Left renal cortex interstitium (tissue), 4 donors: ENCODE data around the gene DMD. TPM values are rescaled to one million over a fixed set of nuclear protein-coding genes. Genes with fewer than 3 reads are reported as not detected.
"Not testable (repeated sequence)": the region's sequence is repeated elsewhere in the genome, so short reads cannot be mapped to it uniquely, and the experiment has no call there.

ENCODE experiments used
- DNase-seq, 4 donors: peaks; one replicate each; pipeline ENCODE4 v3.0.0-alpha.2; 2013; ENCODE audit warnings: low read depth in 4 of 4, low spot score in 2 of 4, missing footprints in 1 of 4
- polyA plus RNA-seq, 4 donors: library from polyadenylated mRNA; unstranded; fragments of 120-200 nt; gene quantifications; one replicate each; pipeline ENCODE4 v1.2.1, GENCODE V29; 2013; ENCODE audit not compliant: insufficient read length in 4 of 4

DMD gene
- polyA plus RNA-seq, 4 donors = 14.0 to 17.4 (median 15.2) TPM

GRCh38 chrX:32871636-32872035, 339.7 kb downstream of the DMD start:
- no peak for DNase-seq

- no peak for DNase-seq
Measured at GRCh38 chrX:32868524-32868895, 342.8 kb downstream of the DMD start.

GRCh38 chrX:32867781-32868523, 343.4 kb downstream of the DMD start:
- no peak for DNase-seq

GRCh38 chrX:32852203-32852602, 359.1 kb downstream of the DMD start:
- no peak for DNase-seq

- no peak for DNase-seq
Measured at GRCh38 chrX:32851556-32851955, 359.8 kb downstream of the DMD start.

- DNase-seq = no peak
Measured at GRCh38 chrX:32847921-32848320, 363.4 kb downstream of the DMD start.

GRCh38 chrX:32842053-32842452, 369.3 kb downstream of the DMD start:
- no peak for DNase-seq

- no peak for DNase-seq
Measured at GRCh38 chrX:32839781-32840180, 371.6 kb downstream of the DMD start.

- no peak for DNase-seq
Measured at GRCh38 chrX:32825009-32825408, 386.3 kb downstream of the DMD start.

GRCh38 chrX:32804034-32804433, 407.3 kb downstream of the DMD start:
- DNase-seq = no peak

- DNase-seq = no peak
Measured at GRCh38 chrX:32798990-32799389, 412.4 kb downstream of the DMD start.

GRCh38 chrX:32788936-32789335, 422.4 kb downstream of the DMD start:
- DNase-seq = no peak

- no peak for DNase-seq
Measured at GRCh38 chrX:32780109-32780508, 431.2 kb downstream of the DMD start.

- no peak for DNase-seq
Measured at GRCh38 chrX:32778965-32779364, 432.4 kb downstream of the DMD start.

- DNase-seq = no peak
Measured at GRCh38 chrX:32774966-32775365, 436.4 kb downstream of the DMD start.

- no peak for DNase-seq
Measured at GRCh38 chrX:32749070-32749469, 462.3 kb downstream of the DMD start.

GRCh38 chrX:32745323-32745722, 466.0 kb downstream of the DMD start:
- no peak for DNase-seq

GRCh38 chrX:32744921-32745320, 466.4 kb downstream of the DMD start:
- no peak for DNase-seq

GRCh38 chrX:32741910-32742309, 469.4 kb downstream of the DMD start:
- no peak for DNase-seq

- no peak for DNase-seq
Measured at GRCh38 chrX:32708542-32708941, 502.8 kb downstream of the DMD start.

- not testable (repeated sequence) for DNase-seq
Measured at GRCh38 chrX:32705385-32705784, 506.0 kb downstream of the DMD start.

- no peak for DNase-seq
Measured at GRCh38 chrX:32687379-32687778, 524.0 kb downstream of the DMD start.

- no peak for DNase-seq
Measured at GRCh38 chrX:32678487-32678886, 532.9 kb downstream of the DMD start.
